Dendritic cell treated with granulocyte-macrophage colony-stimulating factor and Interleukin-4, amounts not matched to agents 40 ng/mL and 50 ng/mL, for 4 days (primary cell): ENCODE results near the gene SYNPO2.

ENCODE experiments used
- H3K27ac Mint-ChIP-seq: one replicate; pipeline ENCODE4 v1.8.0; 2022; ENCODE audit warnings: mild to moderate bottlenecking, mixed read lengths
- H3K27me3 Mint-ChIP-seq: one replicate; pipeline ENCODE4 v1.8.0; 2022; ENCODE audit warnings: mild to moderate bottlenecking, mixed read lengths
- H3K36me3 Mint-ChIP-seq: one replicate; pipeline ENCODE4 v1.8.0; 2022; ENCODE audit warnings: low read depth, mixed read lengths
- H3K4me1 Mint-ChIP-seq: one replicate; pipeline ENCODE4 v1.8.0; 2022; ENCODE audit warnings: low read depth, mixed read lengths
- H3K4me3 Mint-ChIP-seq: one replicate; pipeline ENCODE4 v1.8.0; 2022; ENCODE audit warnings: mild to moderate bottlenecking, moderate library complexity, mixed read lengths
- H3K9me3 Mint-ChIP-seq: one replicate; pipeline ENCODE4 v1.8.0; 2022; ENCODE audit warnings: mixed read lengths
- intact Hi-C: fragments of 100-400 bp; cut with micrococcal nuclease; formaldehyde crosslinking; loops from one replicate; pipeline ENCODE4 v1.15.0; 2022

Gene SYNPO2

GRCh38 chr4:118904418-118904817, 15.8 kb downstream of the SYNPO2 start:
- no peaks in the 10 kb centered on the region for H3K9me3 Mint-ChIP-seq
- intact Hi-C loops = no loop called here
- H3K36me3 Mint-ChIP-seq = no peaks in the 10 kb centered on the region
- no peak overlapping the region for H3K4me3 Mint-ChIP-seq
- H3K27me3 Mint-ChIP-seq = no peaks in the 10 kb centered on the region
- H3K27ac Mint-ChIP-seq = no peak overlapping the region
- peaks cover 10% of the 10 kb centered on the region for H3K4me1 Mint-ChIP-seq

GRCh38 chr4:118904935-118905334, 16.3 kb downstream of the SYNPO2 start:
- Mint-ChIP-seq H3K36me3 (no peaks in the 10 kb centered on the region), H3K4me1 (peaks cover 10% of the 10 kb centered on the region), H3K9me3 (no peaks in the 10 kb centered on the region), H3K4me3 (no peak overlapping the region), H3K27me3 (no peaks in the 10 kb centered on the region), H3K27ac (no peak overlapping the region)
- intact Hi-C loops = no loop called here

GRCh38 chr4:118905566-118905965, 16.9 kb downstream of the SYNPO2 start:
- Mint-ChIP-seq H3K27me3 (no peaks in the 10 kb centered on the region), H3K9me3 (no peaks in the 10 kb centered on the region), H3K36me3 (no peaks in the 10 kb centered on the region), H3K4me3 (no peak overlapping the region), H3K27ac (no peak overlapping the region), H3K4me1 (peaks cover 10% of the 10 kb centered on the region)
- intact Hi-C loops = no loop called here

- H3K27ac Mint-ChIP-seq = no peak overlapping the region
- H3K4me3 Mint-ChIP-seq = no peak overlapping the region
- intact Hi-C loops = no loop called here
- no peaks in the 10 kb centered on the region for H3K36me3 Mint-ChIP-seq
- no peaks in the 10 kb centered on the region for H3K27me3 Mint-ChIP-seq
- peaks cover 10% of the 10 kb centered on the region for H3K4me1 Mint-ChIP-seq
- no peaks in the 10 kb centered on the region for H3K9me3 Mint-ChIP-seq
Observed at GRCh38 chr4:118909173-118909956, 20.7 kb downstream of the SYNPO2 start.

GRCh38 chr4:118910221-118910620, 21.6 kb downstream of the SYNPO2 start:
- H3K9me3 Mint-ChIP-seq = no peaks in the 10 kb centered on the region
- peaks cover 6% of the 10 kb centered on the region for H3K4me1 Mint-ChIP-seq
- no peaks in the 10 kb centered on the region for H3K36me3 Mint-ChIP-seq
- H3K27ac Mint-ChIP-seq = no peak overlapping the region
- no peaks in the 10 kb centered on the region for H3K27me3 Mint-ChIP-seq
- no peak overlapping the region for H3K4me3 Mint-ChIP-seq
- intact Hi-C loops = no loop called here

GRCh38 chr4:118911238-118911703, 22.6 kb downstream of the SYNPO2 start:
- no peaks in the 10 kb centered on the region for H3K9me3 Mint-ChIP-seq
- H3K27ac Mint-ChIP-seq = no peak overlapping the region
- no peaks in the 10 kb centered on the region for H3K27me3 Mint-ChIP-seq
- no peaks in the 10 kb centered on the region for H3K4me1 Mint-ChIP-seq
- no peak overlapping the region for H3K4me3 Mint-ChIP-seq
- no peaks in the 10 kb centered on the region for H3K36me3 Mint-ChIP-seq
- intact Hi-C loops = no loop called here

GRCh38 chr4:118915468-118915867, 26.8 kb downstream of the SYNPO2 start:
- Mint-ChIP-seq H3K4me3 (no peak overlapping the region), H3K27me3 (peaks cover 2% of the 10 kb centered on the region), H3K36me3 (no peaks in the 10 kb centered on the region), H3K4me1 (no peaks in the 10 kb centered on the region), H3K27ac (no peak overlapping the region), H3K9me3 (no peaks in the 10 kb centered on the region)
- intact Hi-C loops = no loop called here

GRCh38 chr4:118916691-118917289, 28.1 kb downstream of the SYNPO2 start:
- Mint-ChIP-seq H3K36me3 (no peaks in the 10 kb centered on the region), H3K27me3 (peaks cover 3% of the 10 kb centered on the region), H3K4me3 (no peak overlapping the region), H3K4me1 (no peaks in the 10 kb centered on the region), H3K27ac (no peak overlapping the region), H3K9me3 (no peaks in the 10 kb centered on the region)
- intact Hi-C loops = no loop called here

- no peaks in the 10 kb centered on the region for H3K4me1 Mint-ChIP-seq
- intact Hi-C loops = no loop called here
- no peaks in the 10 kb centered on the region for H3K36me3 Mint-ChIP-seq
- no peak overlapping the region for H3K4me3 Mint-ChIP-seq
- H3K9me3 Mint-ChIP-seq = no peaks in the 10 kb centered on the region
- H3K27ac Mint-ChIP-seq = no peak overlapping the region
- peaks cover 3% of the 10 kb centered on the region for H3K27me3 Mint-ChIP-seq
Observed at GRCh38 chr4:118917582-118917981, 28.9 kb downstream of the SYNPO2 start.

GRCh38 chr4:118918388-118918787, 29.7 kb downstream of the SYNPO2 start:
- Mint-ChIP-seq H3K4me3 (no peak overlapping the region), H3K27me3 (peaks cover 3% of the 10 kb centered on the region), H3K4me1 (no peaks in the 10 kb centered on the region), H3K36me3 (no peaks in the 10 kb centered on the region), H3K27ac (no peak overlapping the region), H3K9me3 (no peaks in the 10 kb centered on the region)
- intact Hi-C loops = no loop called here

- Mint-ChIP-seq H3K36me3 (no peaks in the 10 kb centered on the region), H3K4me1 (no peaks in the 10 kb centered on the region), H3K4me3 (no peak overlapping the region), H3K27ac (no peak overlapping the region), H3K9me3 (no peaks in the 10 kb centered on the region), H3K27me3 (peaks cover 3% of the 10 kb centered on the region)
- intact Hi-C loops = no loop called here
Observed at GRCh38 chr4:118920247-118920646, 31.6 kb downstream of the SYNPO2 start.

GRCh38 chr4:118921786-118922185, 33.1 kb downstream of the SYNPO2 start:
- Mint-ChIP-seq H3K4me3 (no peak overlapping the region), H3K36me3 (no peaks in the 10 kb centered on the region), H3K27me3 (peaks cover 3% of the 10 kb centered on the region), H3K9me3 (no peaks in the 10 kb centered on the region), H3K4me1 (no peaks in the 10 kb centered on the region), H3K27ac (no peak overlapping the region)
- intact Hi-C loops = no loop called here

- intact Hi-C loops = no loop called here
- no peaks in the 10 kb centered on the region for H3K9me3 Mint-ChIP-seq
- H3K36me3 Mint-ChIP-seq = no peaks in the 10 kb centered on the region
- peaks cover 3% of the 10 kb centered on the region for H3K27me3 Mint-ChIP-seq
- no peak overlapping the region for H3K4me3 Mint-ChIP-seq
- H3K27ac Mint-ChIP-seq = no peak overlapping the region
- H3K4me1 Mint-ChIP-seq = no peaks in the 10 kb centered on the region
Observed at GRCh38 chr4:118923891-118924290, 35.2 kb downstream of the SYNPO2 start.

- Mint-ChIP-seq H3K9me3 (no peaks in the 10 kb centered on the region), H3K27me3 (no peaks in the 10 kb centered on the region), H3K4me1 (no peaks in the 10 kb centered on the region), H3K27ac (no peak overlapping the region), H3K4me3 (no peak overlapping the region), H3K36me3 (no peaks in the 10 kb centered on the region)
- intact Hi-C loops = no loop called here
Observed at GRCh38 chr4:118927974-118928373, 39.3 kb downstream of the SYNPO2 start.

GRCh38 chr4:118930255-118930654, 41.6 kb downstream of the SYNPO2 start:
- Mint-ChIP-seq H3K27ac (no peak overlapping the region), H3K27me3 (no peaks in the 10 kb centered on the region), H3K9me3 (no peaks in the 10 kb centered on the region), H3K4me3 (no peak overlapping the region), H3K36me3 (no peaks in the 10 kb centered on the region), H3K4me1 (no peaks in the 10 kb centered on the region)
- intact Hi-C loops = no loop called here
